Kidney epithelial cell (primary cell): Measurements from ENCODE around the gene CCDC190. TPM values are rescaled to one million over a fixed set of nuclear protein-coding genes. Genes with fewer than 3 reads are reported as not detected.
"Not testable (repeated sequence)": the region's sequence is repeated elsewhere in the genome, so short reads cannot be mapped to it uniquely, and the experiment has no call there.

Experiments
- DNase-seq: peaks from one replicate; pipeline ENCODE4 v3.0.0-alpha.2; 2010; ENCODE audit warnings: low read depth
- H3K27me3 ChIP-seq: 2 replicates; pipeline ENCODE4 v1.6.0; 2011; ENCODE audit warnings: low read length; ENCODE audit not compliant: control insufficient read depth, insufficient read depth
- H3K36me3 ChIP-seq: 2 replicates; pipeline ENCODE4 v1.5.1; 2011; ENCODE audit warnings: low read length; ENCODE audit not compliant: control insufficient read depth, insufficient read depth
- H3K4me3 ChIP-seq: 2 replicates; pipeline ENCODE4 v1.5.1; 2011; ENCODE audit warnings: low read depth, mild to moderate bottlenecking, control low read depth, low read length
- total RNA-seq: library from RNA; depleted of rRNA; stranded (reverse); fragments of >200 nt; gene quantifications from 2 replicates; pipeline ENCODE4 v1.2.3, GENCODE V29; 2015
- TF ChIP-seq, protein P1 (sequence below): IDR thresholded peaks from 2 replicates; pipeline ENCODE4 v1.5.1; 2011; ENCODE audit warnings: mild to moderate bottlenecking, moderate library complexity, low read length, control low read depth, inconsistent platforms; ENCODE audit not compliant: insufficient read depth, poor library complexity, severe bottlenecking

CCDC190 gene
- total RNA-seq, 1 donor from 2014 or later: not detected

DNA sequence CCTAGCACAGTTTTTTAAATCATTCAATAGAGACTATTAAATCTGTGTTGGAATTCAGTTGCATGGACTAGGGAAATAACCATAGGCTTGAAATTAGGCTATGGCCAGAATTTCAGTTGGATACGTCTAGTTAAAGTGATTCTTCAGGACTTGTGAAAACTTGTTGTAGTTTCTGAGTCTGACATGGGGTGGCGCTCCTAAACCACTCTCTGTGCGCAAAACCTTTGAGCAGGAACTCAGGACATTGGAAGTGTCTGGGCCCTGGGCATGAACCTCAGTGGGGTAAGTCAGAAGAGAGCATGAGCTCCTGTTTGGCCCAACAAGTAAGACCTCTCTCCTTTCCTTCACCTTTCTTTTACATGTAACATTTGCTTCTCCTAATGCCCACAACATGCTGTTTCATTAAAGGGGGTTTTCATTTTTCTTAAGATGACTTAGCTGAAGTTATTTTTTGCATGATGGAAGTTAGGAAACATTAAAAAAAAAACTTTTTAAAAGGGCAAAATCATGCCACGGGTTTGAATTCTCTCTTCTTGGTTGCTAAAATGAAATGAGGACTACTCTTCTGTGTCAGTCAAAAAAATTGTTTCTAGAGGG, 17.1 kb upstream of the CCDC190 start:
- Histone ChIP-seq H3K27me3 (no peaks in the 10 kb centered on the region), H3K36me3 (no peaks in the 10 kb centered on the region), H3K4me3 (no peak overlapping the region)
- TF ChIP-seq, protein P1, sequence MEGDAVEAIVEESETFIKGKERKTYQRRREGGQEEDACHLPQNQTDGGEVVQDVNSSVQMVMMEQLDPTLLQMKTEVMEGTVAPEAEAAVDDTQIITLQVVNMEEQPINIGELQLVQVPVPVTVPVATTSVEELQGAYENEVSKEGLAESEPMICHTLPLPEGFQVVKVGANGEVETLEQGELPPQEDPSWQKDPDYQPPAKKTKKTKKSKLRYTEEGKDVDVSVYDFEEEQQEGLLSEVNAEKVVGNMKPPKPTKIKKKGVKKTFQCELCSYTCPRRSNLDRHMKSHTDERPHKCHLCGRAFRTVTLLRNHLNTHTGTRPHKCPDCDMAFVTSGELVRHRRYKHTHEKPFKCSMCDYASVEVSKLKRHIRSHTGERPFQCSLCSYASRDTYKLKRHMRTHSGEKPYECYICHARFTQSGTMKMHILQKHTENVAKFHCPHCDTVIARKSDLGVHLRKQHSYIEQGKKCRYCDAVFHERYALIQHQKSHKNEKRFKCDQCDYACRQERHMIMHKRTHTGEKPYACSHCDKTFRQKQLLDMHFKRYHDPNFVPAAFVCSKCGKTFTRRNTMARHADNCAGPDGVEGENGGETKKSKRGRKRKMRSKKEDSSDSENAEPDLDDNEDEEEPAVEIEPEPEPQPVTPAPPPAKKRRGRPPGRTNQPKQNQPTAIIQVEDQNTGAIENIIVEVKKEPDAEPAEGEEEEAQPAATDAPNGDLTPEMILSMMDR: peak; percentile 82
- no peak for DNase-seq

DNA sequence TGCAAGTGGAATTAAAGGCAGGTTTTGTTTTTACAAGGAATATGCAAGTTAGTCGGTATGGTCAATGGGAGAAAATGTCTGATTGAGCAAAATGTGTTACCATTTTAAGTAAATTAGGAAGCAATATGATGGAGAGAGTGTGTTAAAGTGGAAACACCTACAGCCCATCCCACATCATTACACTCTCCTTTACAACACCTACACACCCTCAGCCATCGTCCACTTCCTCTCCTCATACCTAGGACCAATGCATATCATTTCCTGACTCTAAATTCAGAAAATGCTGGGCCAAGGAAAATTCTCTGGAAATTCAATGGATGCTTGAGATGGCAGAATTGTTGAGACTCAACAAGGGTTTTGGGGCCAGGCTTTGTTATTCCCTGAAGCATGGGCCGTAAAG, 16.4 kb upstream of the CCDC190 start:
- H3K36me3 ChIP-seq: no peaks in the 10 kb centered on the region
- DNase-seq: no peak
- TF ChIP-seq, protein P1: no peak

DNA sequence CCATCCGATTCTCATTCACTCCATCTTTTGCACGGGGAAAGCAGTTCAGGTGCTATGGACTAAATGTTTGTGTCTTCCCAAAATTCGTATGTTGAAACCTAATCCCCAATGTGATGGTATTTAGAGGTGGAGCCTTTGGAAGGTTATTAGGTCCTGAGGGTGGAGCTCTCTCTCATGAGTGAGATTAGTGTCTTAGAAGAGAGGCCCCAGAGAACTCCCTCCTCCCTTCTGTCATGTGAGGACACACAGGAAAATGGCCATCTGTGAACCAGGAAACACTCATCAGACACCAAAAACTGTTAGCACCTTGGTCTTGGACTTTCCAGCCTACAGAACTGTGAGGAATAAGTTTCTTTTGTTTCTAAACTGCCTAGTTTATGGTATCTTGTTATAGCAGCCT, 15.8 kb upstream of the CCDC190 start:
- no peak for DNase-seq
- H3K27me3 ChIP-seq: no peaks in the 10 kb centered on the region
- no peaks in the 10 kb centered on the region for H3K36me3 ChIP-seq
- TF ChIP-seq, protein P1: no peak
- no peak overlapping the region for H3K4me3 ChIP-seq

More for the DNA sequence above, 16.4 kb upstream of the CCDC190 start:
- H3K27me3 ChIP-seq: no peaks in the 10 kb centered on the region
- no peak overlapping the region for H3K4me3 ChIP-seq

DNA sequence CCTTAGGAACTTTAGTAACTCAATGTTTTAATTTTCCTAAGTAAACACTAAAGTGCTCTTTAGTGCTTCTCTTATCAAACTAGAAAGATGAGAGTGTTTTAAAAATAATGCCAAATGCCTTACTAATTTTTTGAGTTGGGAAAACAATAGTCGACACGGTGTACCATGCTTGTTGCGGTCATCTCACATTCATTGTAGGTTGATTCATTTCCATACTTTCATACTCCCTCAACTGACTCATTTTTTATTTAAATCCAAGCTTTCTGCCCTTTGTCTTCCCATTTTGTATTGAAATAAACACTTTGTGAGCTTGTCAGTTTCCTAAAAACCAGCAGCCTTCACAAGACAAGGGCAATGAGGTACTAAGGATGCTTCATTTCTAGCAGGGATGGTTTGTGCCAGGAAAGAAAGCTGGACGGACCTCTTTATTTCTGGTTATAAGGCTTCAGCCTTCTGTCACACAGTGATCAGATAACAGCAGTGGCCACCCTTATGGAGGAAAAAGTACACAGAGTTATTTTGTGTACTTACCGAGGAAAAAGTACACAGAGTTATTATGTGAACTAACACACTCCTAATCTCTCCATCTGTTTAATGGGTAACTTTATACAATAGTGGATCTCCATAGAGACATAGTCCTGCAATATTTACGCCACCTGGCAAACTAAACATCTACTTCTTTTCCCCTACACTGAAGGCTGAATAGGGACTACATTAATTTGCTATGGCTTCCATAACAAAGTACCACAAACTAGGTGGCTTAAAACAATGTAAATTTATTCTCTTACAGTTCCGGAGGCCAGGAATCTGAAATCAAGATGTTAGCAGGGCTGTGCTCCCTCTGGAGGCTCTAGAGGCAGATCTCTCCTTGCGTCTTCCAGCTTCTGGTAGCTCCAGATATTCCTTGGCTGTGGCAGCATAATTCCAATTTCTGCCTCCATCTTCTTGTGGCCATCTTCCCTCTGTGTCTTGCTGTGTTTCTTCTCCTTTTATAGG, 13.0 kb upstream of the CCDC190 start:
- no peak overlapping the region for H3K4me3 ChIP-seq
- DNase-seq: no peak
- TF ChIP-seq, protein P1: peak; percentile 23
- no peaks in the 10 kb centered on the region for H3K36me3 ChIP-seq
- H3K27me3 ChIP-seq: no peaks in the 10 kb centered on the region

DNA sequence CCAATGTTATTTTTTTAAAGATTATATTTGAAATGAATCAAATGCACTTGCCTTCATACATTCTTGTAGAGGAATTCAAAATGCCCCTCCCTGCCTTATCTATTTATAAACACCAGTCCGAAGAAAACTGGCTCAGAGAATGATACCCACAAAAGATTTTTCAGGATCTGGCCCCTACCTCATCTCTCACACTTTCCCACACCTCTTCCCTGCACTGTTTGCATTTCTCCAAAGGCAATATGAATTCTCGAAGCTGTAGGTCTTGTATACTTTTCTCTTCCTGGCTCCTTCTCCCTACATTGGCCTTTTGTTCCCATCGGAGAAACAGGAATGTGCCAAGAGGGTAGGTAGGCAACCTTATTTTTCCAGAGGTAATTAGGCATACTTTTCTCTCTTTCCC, 12.0 kb upstream of the CCDC190 start:
- TF ChIP-seq, protein P1: no peak
- Histone ChIP-seq H3K36me3 (no peaks in the 10 kb centered on the region), H3K27me3 (no peaks in the 10 kb centered on the region), H3K4me3 (no peak overlapping the region)
- no peak for DNase-seq

DNA sequence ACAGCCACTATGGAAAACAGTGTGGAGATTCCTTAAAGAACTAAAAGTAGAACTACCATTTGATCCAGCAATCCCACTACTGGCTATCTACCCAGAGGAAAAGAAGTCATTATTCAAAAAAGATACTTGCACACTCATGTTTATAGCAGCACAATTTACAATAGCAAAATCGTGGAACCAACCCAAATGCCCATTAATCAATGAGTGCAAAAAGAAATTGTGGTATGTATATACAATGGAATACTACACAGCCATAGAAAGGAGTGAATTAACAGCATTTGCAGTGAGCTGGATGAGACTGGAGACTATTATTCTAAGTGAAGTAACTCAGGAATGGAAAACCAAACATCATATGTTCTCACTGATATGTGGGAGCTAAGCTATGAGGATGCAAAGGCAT, 10.4 kb upstream of the CCDC190 start:
- DNase-seq, H3K4me3 ChIP-seq, H3K36me3 ChIP-seq, H3K27me3 ChIP-seq: not testable (repeated sequence)
